SK-N-MC (cell line): Measurements from ENCODE around the gene UBR2.
"Not testable (repeated sequence)": the region's sequence is repeated elsewhere in the genome, so short reads cannot be mapped to it uniquely, and the experiment has no call there.

ENCODE experiments used
- EZH2 ChIP-seq: fragments of 200-600 bp; sonication (generic); IDR thresholded peaks from one replicate; pipeline ENCODE4 v1.6.1; 2017; ENCODE audit warnings: antibody characterized with exemption
- FOXP2 ChIP-seq: optimal IDR thresholded peaks from 2 replicates; pipeline ENCODE3; 2011; ENCODE audit warnings: mild to moderate bottlenecking, moderate library complexity; ENCODE audit not compliant: insufficient read depth; ENCODE audit errors: extremely low read length, control extremely low read depth
- POLR2AphosphoS5 ChIP-seq: IDR thresholded peaks from 2 replicates; pipeline ENCODE4 v1.6.1; 2012; ENCODE audit warnings: mild to moderate bottlenecking, low read depth, low read length, borderline replicate concordance

DNA sequence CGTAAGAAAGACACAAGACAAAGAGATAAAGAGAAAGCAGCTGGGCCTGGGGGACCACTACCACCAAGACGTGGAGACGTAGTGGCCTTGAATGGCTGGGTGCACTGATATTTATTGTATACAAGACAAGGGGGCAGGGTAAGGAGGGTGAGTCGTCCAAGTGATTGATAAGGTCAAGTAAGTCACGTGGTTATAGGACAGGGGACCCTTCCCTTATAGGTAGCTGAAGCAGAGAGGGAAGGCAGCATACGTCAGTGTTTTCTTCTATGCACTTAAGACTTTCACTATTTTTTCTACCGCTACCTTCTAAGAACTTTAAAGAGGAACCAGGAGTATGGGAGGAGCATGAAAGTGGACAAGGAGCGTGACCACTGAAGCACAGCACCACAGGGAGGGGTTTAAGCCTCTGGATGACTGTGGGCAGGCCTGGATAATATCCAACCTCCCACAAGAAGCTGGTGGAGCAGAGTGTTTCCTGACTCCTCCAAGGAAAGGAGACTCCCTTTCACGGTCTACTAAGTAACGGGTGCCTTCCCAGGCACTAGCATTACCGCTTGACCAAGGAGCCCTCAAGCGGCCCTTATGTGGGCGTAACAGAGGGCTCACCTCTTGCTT is 170.1 kb downstream of the UBR2 start:
- not testable (repeated sequence) for TF ChIP-seq FOXP2, POLR2AphosphoS5, EZH2
